Vagina (tissue), 2 donors: Measurements from ENCODE around the gene NCAN. TPM values are rescaled to one million over a fixed set of nuclear protein-coding genes. Genes with fewer than 3 reads are reported as not detected.

Experiments used
- DNase-seq, 2 donors: peaks; one replicate each; pipeline ENCODE4 v3.0.0-alpha.2; 2017; ENCODE audit errors: extremely low spot score in 2 of 2
- H3K27ac ChIP-seq: fragments of 200-600 bp; sonication (generic); one replicate; pipeline ENCODE4 v1.5.1; 2019
- H3K27me3 ChIP-seq: fragments of 200-600 bp; sonication (generic); one replicate; pipeline ENCODE4 v1.5.1; 2019
- H3K36me3 ChIP-seq, 2 donors: fragments of 200-600 bp; sonication (generic); one replicate each; pipeline ENCODE4 v1.5.1; 2017 to 2019
- H3K4me1 ChIP-seq: fragments of 200-600 bp; sonication (generic); one replicate; pipeline ENCODE4 v1.5.1; 2019
- H3K4me3 ChIP-seq, 2 donors: fragments of 200-600 bp; sonication (generic); 1 replicate in 1 of 2; 2 replicates in 1 of 2; pipeline ENCODE4 v1.5.1; 2016 to 2019
- H3K9me3 ChIP-seq: fragments of 200-600 bp; sonication (generic); one replicate; pipeline ENCODE4 v1.5.1; 2019
- POLR2A ChIP-seq, 2 donors: fragments of 450-650 bp; IDR thresholded peaks; one replicate each; pipeline ENCODE4 v1.6.1; 2017; ENCODE audit warnings: antibody characterized with exemption in 2 of 2, mild to moderate bottlenecking in 2 of 2, moderate library complexity in 2 of 2
- POLR2AphosphoS5 ChIP-seq, 2 donors: sonication (generic); formaldehyde crosslinking; IDR thresholded peaks; one replicate each; pipeline ENCODE4 v1.9.0; 2017; ENCODE audit warnings: antibody characterized with exemption in 2 of 2, mild to moderate bottlenecking in 2 of 2, low read depth in 1 of 2; ENCODE audit not compliant: insufficient read depth in 1 of 2
- intact Hi-C: fragments of 100-400 bp; cut with DNase I; formaldehyde crosslinking; loops from one replicate; pipeline ENCODE4 v1.15.1; 2023
- small RNA-seq: library from RNA; depleted of rRNA; stranded (forward); fragments of <200 nt; gene quantifications from one replicate; pipeline ENCODE3, GENCODE V24; 2016
- total RNA-seq: library from RNA; depleted of rRNA; stranded (reverse); fragments of >200 nt; gene quantifications from one replicate; pipeline ENCODE4 v1.2.3, GENCODE V29; 2016
- TF ChIP-seq, protein P1 (sequence below), 3 experiments: fragments of 450-650 bp in 2 of 3; fragments of 200-600 bp in 1 of 3; sonication (generic) in 1 of 3; IDR thresholded peaks; one replicate each; pipeline ENCODE4 v1.5.1; 2017 to 2019; ENCODE audit warnings: antibody characterized with exemption in 3 of 3, mild to moderate bottlenecking in 2 of 3, moderate library complexity in 2 of 3

NCAN gene
- total RNA-seq, 1 donor from 2014 or later: not detected

DNA sequence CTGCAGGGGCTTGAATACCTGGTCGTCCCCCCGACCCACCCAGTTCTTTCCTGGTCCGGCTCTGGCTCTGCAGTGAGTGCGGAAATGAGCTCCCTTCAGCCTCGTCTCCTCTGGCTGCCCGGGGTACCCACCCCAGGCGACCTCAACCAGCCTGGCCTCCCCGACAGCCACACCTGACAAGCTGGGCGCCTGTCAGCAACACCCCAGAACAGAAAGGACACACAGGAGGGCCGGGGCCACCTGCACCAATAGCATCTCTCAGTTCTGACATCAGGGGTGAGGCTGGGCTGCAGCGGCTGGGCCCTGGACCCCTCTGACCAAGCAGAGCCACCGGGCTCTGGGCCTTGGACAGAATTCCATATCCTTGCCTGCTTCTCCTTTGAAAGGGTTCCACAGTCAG is 88.9 kb downstream of the NCAN start:
- TF ChIP-seq POLR2A (IDR thresholded peaks at IDR 0.05) (no peak), POLR2AphosphoS5 (IDR thresholded peaks at IDR 0.05; ENCODE audit: insufficient read depth in 1 of 2, low read depth in 1 of 2) (no peak)
- TF ChIP-seq, protein P1, sequence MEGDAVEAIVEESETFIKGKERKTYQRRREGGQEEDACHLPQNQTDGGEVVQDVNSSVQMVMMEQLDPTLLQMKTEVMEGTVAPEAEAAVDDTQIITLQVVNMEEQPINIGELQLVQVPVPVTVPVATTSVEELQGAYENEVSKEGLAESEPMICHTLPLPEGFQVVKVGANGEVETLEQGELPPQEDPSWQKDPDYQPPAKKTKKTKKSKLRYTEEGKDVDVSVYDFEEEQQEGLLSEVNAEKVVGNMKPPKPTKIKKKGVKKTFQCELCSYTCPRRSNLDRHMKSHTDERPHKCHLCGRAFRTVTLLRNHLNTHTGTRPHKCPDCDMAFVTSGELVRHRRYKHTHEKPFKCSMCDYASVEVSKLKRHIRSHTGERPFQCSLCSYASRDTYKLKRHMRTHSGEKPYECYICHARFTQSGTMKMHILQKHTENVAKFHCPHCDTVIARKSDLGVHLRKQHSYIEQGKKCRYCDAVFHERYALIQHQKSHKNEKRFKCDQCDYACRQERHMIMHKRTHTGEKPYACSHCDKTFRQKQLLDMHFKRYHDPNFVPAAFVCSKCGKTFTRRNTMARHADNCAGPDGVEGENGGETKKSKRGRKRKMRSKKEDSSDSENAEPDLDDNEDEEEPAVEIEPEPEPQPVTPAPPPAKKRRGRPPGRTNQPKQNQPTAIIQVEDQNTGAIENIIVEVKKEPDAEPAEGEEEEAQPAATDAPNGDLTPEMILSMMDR (IDR thresholded peaks at IDR 0.05): no peak
- Histone ChIP-seq H3K4me3 (no peak overlapping the region), H3K27ac (no peak overlapping the region), H3K36me3 (peaks cover 0 to 50% of the 10 kb centered on the region in 2 donors), H3K4me1 (no peaks in the 10 kb centered on the region), H3K27me3 (no peaks in the 10 kb centered on the region), H3K9me3 (no peaks in the 10 kb centered on the region)
- intact Hi-C loops: no loop called here
- no peak for DNase-seq

Small RNAs within 50 kb of the gene (small RNA-seq; reads per million reads assigned to genes)
- gene RNU6-1028P: not detected

Other genes starting within 250 kb of the NCAN start
- gene SUGP2, start 178.4 kb upstream of the NCAN start, total RNA-seq: 57.9 TPM
- gene ARMC6, start 178.4 kb upstream of the NCAN start, total RNA-seq: 26.5 TPM
- 6.6 TPM for gene SLC25A42, start 148.0 kb upstream of the NCAN start, total RNA-seq
- gene TMEM161A, start 73.5 kb upstream of the NCAN start, total RNA-seq: 31.7 TPM
- not detected for gene MEF2B, start 41.7 kb upstream of the NCAN start, total RNA-seq
- 18.9 TPM for gene BORCS8, start 19.8 kb upstream of the NCAN start, total RNA-seq
- 61.6 TPM for gene RFXANK, start 19.7 kb upstream of the NCAN start, total RNA-seq
- 12.5 TPM for gene NR2C2AP, start 8.5 kb upstream of the NCAN start, total RNA-seq
- gene TM6SF2, start 61.3 kb downstream of the NCAN start, total RNA-seq: not detected
- gene SUGP1, start 108.6 kb downstream of the NCAN start, total RNA-seq: 25.5 TPM
- 55.2 TPM for gene MAU2, start 108.9 kb downstream of the NCAN start, total RNA-seq
- gene GATAD2A, start 193.7 kb downstream of the NCAN start, total RNA-seq: 49.6 TPM